ENCODE data around the gene CTRB2.
"Not testable (repeated sequence)": the region's sequence is repeated elsewhere in the genome, so short reads cannot be mapped to it uniquely, and the experiment has no call there.

Gene CTRB2

DNA sequence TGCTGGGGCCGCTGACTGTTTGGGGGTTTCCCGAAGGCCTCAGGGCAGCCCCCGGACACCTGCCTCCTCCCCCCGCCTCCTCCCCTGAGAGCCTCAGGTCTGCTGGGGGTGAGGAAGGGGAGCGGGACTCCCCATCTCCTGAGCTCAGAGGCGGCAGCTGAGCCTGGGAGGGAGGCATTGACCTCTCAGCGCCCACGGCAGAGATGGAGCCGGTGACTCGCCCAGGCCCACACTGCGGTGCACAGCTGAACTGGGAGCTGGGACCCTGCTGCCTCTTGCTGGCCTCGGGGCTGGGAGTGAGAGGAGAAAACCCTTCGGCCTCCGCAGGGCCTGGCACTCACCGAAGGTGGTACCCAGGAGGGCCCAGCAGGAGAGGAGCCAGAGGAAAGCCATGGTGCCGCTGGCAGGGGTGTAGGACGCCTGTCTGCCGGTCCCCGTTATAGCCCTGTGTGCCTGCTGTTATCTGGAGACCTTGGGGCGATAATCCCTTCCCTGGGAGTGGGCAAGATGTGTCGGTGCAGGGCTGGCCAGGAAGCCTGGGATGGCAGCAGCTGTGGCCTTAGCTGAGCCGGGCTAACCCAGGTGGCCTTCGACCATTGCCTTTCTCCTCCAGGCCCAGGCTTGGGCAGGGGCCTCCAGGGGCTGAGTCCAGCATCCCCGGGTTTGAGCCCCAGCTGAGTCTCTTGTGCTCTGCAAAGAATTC is at the start of gene CTRB2:
CTRB2 (minus strand) TSS at position 413 of the 703 bp plus-strand sequence; CDS start at position 393, 20 bp downstream.
- DNase-seq, result no peak

DNA sequence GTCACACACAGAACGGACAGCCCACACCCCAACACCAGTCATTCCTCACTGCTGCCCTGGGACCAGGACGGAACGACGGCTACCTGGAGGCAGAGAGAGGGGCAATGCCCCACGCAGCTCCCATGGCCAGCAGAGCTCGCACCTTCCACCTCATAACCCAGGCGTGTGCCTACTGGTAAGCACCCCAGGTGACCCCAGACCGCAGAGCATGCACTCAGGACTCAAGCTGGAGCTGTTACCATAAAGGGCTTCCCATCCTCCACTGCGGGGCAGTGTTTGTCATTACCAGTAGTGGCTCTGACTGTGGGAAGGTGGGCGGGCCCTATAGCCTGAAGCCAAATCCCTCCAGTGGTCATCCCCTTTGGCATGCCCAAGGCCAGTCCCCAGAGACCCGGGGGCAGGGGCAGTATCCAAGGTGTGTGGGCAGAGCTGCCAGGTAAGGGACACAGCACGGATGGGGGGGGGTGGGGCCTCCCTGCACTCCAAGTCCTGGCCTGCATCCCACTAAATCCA is 49.2 kb upstream of the CTRB2 start:
- no peak for DNase-seq

DNA sequence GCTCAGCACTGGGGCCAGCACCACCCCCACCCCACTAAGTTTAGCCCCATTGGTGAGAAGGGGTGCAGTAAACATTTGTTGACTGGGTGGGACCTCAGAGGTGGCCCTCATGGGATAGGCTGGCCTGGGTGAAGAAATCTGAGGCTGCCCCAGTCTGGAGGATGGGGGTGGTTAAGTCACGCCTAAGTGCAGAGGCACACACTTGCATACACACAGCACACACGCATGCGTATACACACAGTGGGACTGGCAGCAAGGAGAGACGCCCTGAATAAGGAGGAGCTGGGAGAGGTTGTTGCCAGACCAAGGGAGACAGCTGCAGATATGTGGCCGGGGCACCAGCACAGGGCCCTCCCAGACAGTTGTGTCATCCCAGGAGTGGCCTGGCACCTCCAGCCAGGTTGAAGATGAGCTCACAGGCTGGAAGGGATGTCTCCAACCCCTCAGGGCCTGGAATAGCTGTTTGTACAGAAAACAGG is 47.4 kb upstream of the CTRB2 start:
- no peak for DNase-seq

DNA sequence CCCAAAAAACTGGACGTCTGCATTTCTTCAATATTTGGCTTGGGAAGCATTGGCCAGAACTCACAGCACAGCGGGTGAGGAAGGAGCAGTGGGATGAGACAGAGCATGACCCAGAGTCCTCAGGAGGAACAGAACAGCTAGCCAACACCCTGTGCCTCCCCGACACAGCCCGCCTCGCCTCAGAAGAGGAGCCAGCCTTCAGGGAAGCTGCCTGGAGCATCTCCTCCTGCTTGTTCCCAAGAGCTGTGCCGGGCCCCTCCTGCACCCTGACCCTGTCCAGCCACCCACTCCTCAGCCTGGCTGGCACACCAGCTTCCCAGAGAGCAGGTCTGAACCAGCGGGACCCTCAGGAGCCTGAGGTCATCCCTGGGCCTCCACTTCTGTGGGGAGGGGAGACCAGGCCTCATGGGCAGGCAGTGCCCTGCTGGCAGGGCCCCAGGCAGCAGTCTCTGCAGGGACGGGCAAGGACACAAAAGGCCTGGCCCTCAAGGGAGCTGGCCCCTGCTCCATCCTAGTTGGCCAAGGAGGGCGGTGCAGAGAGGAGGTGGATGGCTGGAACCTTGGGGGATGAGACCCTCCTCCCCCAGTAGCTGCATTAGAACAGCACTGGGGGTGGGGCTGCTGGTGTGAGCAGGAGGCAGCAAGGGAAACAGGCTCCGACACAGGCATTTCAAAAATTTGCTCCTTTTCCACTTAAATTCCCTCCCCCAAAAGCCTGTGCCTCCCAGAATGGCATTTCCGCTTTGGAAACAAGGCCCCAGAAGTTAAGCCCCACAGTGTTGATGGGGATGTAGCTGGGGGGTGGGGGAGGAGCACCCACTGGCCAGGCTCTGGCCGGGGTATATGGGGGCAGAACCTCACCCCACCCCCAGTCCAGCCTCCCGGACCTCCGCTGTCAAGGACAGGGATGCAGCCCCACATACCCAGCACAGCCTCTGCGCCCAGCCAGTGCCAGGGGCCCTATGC is 46.3 kb upstream of the CTRB2 start:
- DNase-seq, result no peak

DNA sequence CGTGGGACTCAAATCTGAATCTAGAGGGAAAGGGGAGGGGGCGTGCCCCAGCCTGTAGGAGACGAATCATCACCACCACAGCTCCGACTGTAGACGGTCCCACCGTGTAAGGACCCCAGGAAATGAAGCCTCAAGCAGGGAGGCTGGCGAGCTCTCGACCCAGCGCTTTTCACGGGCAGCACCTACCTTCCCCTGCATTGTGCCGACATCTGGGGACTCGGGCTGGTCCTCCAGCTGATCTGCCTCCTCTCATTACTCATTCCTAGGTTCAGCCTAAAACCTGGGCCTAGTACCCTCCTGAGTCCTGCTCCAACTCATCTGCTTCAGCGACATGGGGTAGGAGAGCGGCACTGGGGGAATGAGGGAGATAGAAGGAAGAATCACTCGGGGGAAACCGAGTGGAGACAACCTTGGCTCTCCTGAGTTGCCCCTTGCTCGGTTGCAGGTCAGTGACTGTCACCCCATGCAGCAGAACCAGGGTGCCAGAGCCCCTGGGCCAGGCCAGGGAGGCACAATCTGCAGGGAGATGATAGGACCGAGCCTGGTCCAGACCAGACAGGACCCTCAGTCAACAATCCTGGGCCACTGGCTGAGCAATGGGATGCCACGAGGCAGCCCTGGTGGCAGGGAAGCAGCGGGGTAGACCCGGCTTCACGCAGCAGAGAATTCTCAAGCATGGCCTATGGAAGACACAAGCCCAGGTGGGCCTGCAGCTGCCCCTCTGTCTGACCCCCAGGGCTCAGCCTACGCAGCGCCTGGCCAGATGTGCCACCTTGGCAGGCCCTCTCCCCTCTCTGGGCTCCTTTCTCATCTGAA is 45.3 kb upstream of the CTRB2 start:
- no peak for DNase-seq

DNA sequence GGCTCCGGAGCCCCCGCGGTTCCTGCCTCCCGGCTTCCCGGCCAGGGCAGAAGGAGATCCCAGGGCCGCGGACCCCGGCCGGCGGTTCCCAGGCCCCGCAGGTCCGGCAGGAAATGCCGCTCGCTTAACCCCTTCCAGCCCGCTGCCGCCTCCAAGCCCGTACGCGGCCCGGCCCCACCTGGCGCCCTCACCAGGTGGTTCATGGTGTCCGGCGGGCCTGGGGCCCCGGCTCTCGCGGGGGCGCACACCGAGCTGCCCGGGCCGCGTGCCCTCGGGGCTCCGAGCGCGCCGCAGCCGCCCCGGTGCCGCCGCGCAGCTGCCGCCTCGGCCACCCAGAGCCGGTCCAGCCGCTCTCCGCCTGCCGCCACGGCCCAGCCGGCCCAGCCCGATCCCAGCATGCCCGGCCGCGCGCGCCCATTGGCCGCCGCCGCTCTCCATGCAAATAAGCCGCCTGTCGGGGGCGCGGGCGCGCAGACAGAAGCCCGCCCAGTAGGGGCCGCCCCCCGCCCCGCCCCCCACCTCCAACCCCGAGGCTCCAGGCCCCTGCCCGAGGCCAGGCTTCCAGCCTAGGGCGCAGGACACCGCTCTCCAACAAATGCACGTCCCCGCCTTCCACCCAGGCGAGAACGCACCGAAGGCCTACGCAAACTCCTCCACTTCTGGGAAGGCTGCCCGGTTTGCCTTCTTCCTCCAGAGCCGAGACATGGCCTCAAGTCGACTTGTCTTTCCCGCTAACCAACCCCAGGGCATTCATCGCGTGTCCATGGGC is 44.5 kb upstream of the CTRB2 start, which contains the start of gene BCAR1:
BCAR1 (minus strand) TSS at position 345 of the 769 bp plus-strand sequence; CDS start at position 203, 142 bp downstream.
- no peak for DNase-seq

DNA sequence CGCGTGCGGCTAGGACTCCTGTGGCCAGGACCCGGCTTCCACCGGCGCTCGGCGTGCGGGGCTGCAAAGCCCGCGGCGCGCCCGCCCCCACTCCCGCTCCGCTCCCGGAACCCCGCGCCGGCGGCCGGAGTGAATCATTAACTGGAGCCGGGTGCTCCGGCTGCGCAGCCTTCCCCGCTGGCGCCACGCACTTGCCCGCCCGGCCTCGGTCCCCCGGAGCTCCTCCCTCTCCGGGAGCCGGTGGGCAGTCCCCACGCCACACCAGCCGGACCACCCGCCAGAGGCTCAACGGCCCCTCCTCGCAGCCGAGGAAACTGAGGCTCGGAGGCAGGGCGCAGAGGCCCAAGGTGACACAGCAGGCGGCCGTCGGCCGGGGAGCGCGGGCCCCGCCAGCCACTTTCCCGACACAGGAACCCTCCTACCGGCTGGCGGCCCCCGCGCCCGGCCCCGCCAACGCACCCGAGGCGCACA is 43.9 kb upstream of the CTRB2 start:
- DNase-seq, result no peak

DNA sequence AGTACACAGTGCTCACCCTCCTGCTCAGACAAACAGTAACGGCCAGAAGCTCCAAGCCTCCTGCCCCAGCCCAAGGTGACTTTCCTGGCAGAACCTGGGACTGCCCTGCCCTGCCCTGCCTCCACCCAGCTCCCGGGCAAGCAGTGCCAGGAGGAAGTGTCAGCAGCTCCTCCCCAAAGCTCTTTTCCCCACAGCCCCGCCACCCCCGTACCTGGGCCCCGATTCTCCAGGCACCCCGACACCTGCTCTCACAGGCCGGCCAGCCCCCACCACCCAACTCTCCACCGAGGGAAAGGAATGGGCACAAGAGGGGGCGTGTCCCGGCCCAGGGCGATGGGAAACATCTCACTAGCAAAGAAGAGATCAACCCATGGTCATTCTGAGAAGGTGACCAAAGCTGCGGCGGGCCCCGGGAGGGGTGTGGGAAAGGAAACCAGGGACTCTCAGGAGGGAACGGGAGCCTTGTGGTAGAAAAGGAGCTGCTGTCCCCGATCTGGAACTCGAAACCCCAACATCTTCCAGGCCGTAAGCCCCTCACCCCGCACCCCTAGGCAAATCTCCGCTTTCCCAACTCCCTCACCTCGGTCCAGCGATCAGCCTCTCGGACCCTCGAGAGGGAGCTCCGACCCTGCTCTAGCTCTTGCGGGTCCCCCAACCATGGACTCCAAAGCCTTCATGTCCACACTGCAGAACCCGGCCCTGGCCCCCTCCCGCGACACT is 43.3 kb upstream of the CTRB2 start:
- DNase-seq, result no peak

DNA sequence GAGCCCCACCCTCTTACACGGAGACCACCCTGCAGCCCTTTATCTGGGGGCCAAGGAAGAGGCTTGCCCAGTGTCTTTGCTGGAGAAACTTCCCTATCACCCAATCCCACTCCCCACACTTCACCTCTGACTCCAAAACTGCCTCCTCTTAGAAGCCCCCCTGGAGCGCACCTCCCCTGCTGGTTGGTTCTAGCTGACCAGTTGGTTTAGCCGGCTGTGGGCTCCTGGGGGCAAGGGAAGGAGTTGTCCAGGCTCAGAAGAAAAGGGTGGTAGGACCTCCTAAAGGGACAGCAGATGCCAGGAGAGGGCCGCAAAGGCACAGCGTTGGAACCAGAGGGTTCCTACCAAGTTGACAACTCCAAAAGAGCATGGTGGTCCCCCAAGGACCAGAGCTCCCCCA is 42.5 kb upstream of the CTRB2 start:
- DNase-seq, result no peak

DNA sequence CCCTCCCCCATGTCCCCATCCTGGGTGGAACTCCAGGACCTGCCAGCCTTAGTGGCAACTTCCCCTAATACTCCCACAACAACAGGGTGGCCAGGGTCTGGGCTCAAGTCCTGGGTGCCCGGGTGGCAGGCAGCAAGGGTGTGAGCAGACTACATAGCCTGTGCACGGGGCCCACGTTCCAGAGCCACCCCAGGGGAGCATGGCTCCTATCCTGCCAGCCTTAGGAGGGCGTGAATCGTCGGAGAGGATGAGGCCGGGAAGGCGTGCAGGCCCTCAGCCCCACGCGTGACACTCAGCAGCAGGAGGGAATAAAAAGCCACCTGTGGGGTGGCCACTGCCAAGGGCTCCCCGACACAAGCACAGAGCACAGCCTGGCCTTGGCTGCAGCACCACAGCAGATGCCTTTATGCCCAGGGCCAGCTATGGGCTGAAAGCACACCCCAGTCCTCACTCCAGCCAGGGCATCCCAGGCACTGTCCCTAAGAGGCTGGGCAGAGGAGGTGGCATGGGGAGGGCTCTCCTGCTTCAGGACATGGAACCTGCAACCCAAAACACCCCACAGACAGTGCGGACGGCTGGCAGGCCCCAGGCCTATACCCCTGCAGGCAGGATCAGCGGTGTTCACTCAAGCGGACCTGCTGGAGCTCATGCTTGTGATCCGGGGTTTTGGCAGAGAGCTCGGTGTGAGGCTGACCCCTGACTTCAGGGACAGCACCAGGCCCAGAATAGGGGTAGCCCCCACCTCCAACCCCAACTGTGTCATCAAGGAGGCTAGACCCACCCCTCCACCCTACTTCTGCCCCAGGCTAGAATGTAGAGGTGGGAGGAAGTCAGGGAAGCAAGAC is 41.8 kb upstream of the CTRB2 start:
- no peak for DNase-seq

DNA sequence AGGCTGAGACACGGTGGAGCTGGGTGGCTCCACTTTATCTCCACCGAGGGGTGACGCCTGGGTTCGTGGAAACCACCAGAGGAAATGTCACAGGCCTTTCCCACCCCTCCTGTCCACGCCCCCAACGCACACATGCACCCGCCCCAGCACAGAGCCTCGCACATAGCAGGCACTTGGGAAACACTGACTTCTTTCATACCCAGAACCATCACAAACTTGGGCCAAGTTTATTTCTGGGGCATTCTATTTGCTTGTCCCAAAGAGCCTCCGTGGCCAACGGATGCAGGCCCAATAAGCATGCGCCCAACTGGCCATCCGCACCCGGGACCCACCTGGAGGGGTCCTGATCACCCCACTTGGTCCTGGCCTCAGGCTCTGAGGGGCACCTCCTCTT is 41.2 kb upstream of the CTRB2 start:
- DNase-seq, result no peak

DNA sequence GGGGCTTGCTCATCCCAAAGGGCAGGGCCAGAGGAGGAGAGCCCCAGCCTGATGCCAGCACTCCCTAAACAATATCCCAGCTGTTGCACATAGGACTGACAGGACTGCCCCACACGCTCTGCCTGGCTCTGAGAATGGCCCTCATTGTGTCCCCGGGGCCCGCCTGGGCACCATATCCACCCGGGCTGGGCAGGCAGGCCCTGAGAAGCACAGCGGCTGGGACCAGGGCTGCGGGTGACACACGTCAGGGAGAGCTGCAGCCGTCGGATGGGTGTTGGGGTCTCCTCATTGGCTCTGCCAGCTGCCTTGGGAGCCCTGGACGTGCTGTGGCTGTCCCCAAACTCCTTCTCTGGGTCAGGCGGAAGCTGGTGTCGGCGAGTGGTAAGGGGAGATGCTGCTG is 40.3 kb upstream of the CTRB2 start:
- no peak for DNase-seq

DNA sequence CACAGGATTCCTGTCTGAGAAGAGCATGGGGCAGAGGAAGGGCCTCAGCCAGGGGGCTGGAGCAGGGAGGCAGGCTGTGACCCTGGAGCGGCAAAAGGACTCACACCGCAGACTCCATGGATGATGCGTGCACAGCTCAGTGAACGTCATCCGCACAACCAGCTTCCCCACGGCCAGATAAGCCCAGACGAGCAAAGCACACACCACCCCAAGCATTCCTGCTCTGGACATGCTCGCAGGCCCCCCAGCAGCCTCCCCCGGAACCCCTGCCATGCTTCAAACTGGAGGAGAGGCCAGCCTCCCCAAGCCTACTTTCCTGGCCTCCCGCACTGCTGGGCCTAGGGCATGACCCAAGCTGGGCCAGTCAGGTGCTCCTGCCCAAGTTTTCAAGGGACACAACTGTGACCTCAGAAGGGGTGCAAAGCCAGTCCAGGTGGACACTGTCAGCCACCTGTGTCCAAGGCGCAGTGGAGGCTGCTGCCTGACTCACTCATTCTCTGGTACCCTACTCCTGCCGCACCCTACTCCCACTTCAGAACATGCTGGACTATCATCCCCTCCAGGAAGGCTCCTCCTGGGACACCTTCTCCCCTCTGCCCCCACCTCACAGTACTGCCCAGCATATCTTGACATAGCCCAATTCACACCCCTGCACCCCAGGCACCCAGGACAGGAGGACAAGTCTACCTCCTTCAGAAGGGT is 39.7 kb upstream of the CTRB2 start:
- DNase-seq, result no peak

DNA sequence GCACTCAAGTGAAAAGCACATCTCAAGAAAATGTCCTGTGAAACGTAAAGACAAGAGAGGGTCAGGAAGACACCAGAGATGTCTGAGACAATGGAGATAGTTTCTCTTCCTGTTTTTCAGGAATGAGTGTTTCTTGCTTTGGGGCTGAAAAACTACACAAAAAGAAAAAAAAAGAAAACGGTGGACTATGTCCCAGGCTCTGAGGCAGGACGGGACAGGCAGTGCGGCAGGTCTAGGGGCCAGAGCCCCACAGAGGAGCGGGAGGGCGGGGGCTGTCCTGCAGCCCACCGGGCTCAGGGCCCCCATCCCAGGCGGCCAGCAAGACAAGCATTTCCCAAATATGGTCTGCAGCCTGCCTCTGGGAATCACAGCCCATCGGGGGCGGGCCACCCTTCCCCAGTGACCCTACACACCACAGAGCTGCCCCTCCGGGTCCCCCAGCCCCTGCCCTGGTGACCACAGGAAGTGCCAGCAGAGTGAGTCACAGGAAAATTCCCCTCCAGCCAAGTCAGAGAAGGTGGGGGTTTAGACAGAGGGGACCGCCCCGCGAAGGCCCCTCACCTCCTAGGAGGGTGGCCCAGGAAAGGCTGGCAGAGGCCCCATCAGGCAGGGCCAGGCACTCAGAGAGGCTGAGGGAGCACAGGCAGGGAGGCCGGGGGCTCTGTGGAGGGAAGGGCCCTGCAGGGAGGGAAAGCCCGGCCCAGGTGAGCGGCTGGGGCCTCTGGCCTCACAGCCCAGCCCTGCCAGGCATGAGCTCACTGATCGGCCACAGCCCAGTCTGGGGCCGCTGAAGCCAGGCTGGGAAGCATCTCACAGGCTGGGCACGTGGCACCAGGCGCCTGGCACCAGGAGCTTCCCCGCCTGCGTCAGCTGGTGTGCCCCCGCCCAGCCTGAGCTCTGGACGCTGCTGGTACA is 38.1 kb upstream of the CTRB2 start:
- DNase-seq, result no peak

DNA sequence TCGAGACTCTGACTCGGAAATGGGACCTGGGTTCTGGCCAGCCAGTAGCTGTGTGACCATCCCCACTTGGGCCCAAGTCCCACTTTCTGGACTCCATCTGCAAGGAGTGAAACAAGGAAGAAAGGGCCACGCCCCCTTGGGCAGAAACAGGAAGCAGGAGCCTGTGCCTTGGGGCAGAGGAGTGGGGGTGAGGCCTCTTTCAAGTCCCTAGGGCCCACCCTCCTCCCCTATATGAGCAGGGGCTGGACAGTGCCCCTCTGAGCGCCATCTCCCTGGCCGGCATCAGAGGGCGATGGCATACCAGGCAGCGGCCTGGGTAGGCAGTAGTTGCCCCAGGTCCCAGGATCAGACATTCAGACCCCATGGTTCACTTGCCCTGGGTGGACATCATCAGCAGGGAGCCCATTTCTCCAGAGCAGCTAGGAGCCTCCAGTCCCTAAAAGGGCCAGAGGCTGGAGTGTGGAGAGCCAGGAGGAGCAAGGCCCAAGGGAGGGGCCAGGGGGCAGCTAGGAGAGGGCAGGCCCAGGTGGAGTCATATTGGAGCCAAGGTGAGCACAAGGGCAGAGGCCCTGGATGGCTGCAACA is 37.4 kb upstream of the CTRB2 start:
- no peak for DNase-seq

DNA sequence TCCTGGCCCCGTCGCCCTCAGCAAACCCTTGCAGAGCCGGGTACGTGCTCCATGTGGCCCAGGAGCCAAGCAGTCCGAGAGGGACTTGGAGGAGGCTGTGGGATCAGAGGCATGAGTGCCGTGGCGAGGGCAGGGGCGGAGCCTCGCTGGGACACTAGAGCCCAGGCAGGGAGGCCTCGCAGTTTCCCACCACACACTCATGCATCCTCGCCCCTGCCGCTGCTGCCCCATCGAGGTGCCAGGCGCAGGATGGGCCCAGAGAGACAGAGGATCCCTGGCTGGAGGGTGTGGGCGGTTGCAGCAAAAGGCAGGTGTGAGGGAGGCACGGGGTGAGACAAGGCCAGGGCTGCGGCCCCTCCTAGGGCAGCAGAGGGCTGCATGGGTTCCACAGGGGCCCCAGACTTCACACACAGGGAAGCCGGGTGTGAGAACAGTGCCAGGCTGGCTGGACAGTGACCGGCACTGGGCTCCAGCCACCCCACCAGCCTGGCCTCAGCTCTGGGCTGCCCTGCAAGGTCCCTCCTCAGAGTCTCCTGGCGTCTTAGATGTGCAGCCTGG is 36.8 kb upstream of the CTRB2 start:
- no peak for DNase-seq

DNA sequence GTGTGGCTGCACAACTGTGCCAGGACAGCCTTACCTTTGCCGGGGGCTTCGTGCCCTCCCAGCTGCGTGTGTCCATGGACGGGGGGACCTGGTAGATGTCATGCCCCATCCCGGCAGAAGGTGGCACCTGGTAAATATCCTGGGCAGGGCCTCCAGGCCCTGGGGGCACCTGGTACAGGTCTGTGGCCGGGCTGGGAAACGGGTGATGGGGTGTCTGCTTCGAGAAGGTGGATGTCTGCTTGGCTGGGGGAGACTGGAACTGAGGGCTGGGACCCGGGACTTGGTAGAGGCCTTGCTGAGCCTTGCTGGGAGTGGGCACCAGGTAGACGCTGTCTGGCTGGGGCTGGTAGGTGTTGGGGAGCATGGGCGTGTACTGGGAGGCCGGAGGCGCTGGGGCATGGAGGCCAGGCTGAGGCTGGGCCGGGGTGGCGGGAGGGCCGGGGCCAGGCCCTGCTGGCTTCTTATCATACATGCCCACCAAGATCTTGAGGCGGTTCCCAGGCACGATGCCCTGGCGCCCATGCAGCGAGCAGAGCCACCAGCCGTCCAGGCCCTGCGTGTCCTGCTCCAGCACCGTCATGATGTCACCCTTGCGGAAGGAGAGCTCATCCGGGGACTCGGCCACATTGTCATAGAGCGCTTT is 35.6 kb upstream of the CTRB2 start:
- DNase-seq, result not testable (repeated sequence)
